ENCODE measurements around the gene SPATA2. TPM values are rescaled to one million over a fixed set of nuclear protein-coding genes. Genes with fewer than 3 reads are reported as not detected.

SPATA2 gene
- total and polyA plus RNA-seq, 2 of the 13 experiments (the other 11 are each of a cell fraction or from before 2014, with no cell fraction given), result 3.2 to 8.7 TPM

GRCh38 chr20:49858076-49858585, 57.2 kb downstream of the SPATA2 start (continued):
- TF ChIP-seq KIAA2018 (CRISPR knock-in tag; IDR thresholded peaks at IDR 0.05; ENCODE audit: borderline replicate concordance) (no peak), ZBTB34 (CRISPR knock-in tag; IDR thresholded peaks at IDR 0.05) (no peak)

All from HepG2 (cell line).